ENCODE measurements around the gene ABCC1.
"Not testable (repeated sequence)": the region's sequence is repeated elsewhere in the genome, so short reads cannot be mapped to it uniquely, and the experiment has no call there.

ABCC1 gene

GRCh38 chr16:16178455-16179162 lies 229.2 kb downstream of the ABCC1 start:
- no peaks in the 10 kb centered on the region for H3K9me3 ChIP-seq
- H3K27ac ChIP-seq = no peak overlapping the region
- no peak overlapping the region for H3K4me3 ChIP-seq (ENCODE audit: low read depth in 1 of 2, low read length in 1 of 2)
- no peak for TF ChIP-seq CTCF (IDR thresholded peaks at IDR 0.05)
- peaks cover 0 to 7% of the 10 kb centered on the region in 2 experiments for H3K4me1 ChIP-seq (ENCODE audit: control insufficient read depth in 1 of 2, insufficient read depth in 1 of 2, low read depth in 1 of 2, low read length in 1 of 2)
- no peaks in the 10 kb centered on the region for H3K27me3 ChIP-seq
- H3K36me3 ChIP-seq = peaks cover 44% of the 10 kb centered on the region

- H3K9me3 ChIP-seq; H3K27ac ChIP-seq; H3K4me1 ChIP-seq (ENCODE audit: control insufficient read depth in 1 of 2, insufficient read depth in 1 of 2, low read depth in 1 of 2, low read length in 1 of 2); H3K4me3 ChIP-seq (ENCODE audit: low read depth in 1 of 2, low read length in 1 of 2); H3K27me3 ChIP-seq: not testable (repeated sequence)
- H3K36me3 ChIP-seq = peaks cover 34% of the 10 kb centered on the region
Observed at GRCh38 chr16:16181748-16182147, 232.3 kb downstream of the ABCC1 start.

- Histone ChIP-seq H3K27ac (no peak overlapping the region), H3K4me3 (ENCODE audit: low read depth in 1 of 2, low read length in 1 of 2) (no peak overlapping the region), H3K27me3 (no peaks in the 10 kb centered on the region), H3K9me3 (no peaks in the 10 kb centered on the region), H3K4me1 (ENCODE audit: control insufficient read depth in 1 of 2, insufficient read depth in 1 of 2, low read depth in 1 of 2, low read length in 1 of 2) (peaks cover 8 to 17% of the 10 kb centered on the region in 2 experiments), H3K36me3 (peaks cover 28% of the 10 kb centered on the region)
- TF ChIP-seq CTCF (IDR thresholded peaks at IDR 0.05) = no peak
Observed at GRCh38 chr16:16182918-16183317, 233.5 kb downstream of the ABCC1 start.

GRCh38 chr16:16183562-16183961 lies 234.1 kb downstream of the ABCC1 start:
- Histone ChIP-seq H3K27ac (no peak overlapping the region), H3K9me3 (no peaks in the 10 kb centered on the region), H3K27me3 (no peaks in the 10 kb centered on the region), H3K4me3 (ENCODE audit: low read depth in 1 of 2, low read length in 1 of 2) (no peak overlapping the region), H3K36me3 (peaks cover 27% of the 10 kb centered on the region), H3K4me1 (ENCODE audit: control insufficient read depth in 1 of 2, insufficient read depth in 1 of 2, low read depth in 1 of 2, low read length in 1 of 2) (peaks cover 8 to 17% of the 10 kb centered on the region in 2 experiments)
- no peak for TF ChIP-seq CTCF (IDR thresholded peaks at IDR 0.05)

GRCh38 chr16:16184594-16184993 lies 235.2 kb downstream of the ABCC1 start:
- no peak for TF ChIP-seq CTCF (IDR thresholded peaks at IDR 0.05)
- Histone ChIP-seq H3K9me3 (no peaks in the 10 kb centered on the region), H3K27me3 (no peaks in the 10 kb centered on the region), H3K4me3 (ENCODE audit: low read depth in 1 of 2, low read length in 1 of 2) (no peak overlapping the region), H3K36me3 (peaks cover 30% of the 10 kb centered on the region), H3K4me1 (ENCODE audit: control insufficient read depth in 1 of 2, insufficient read depth in 1 of 2, low read depth in 1 of 2, low read length in 1 of 2) (peaks cover 8 to 17% of the 10 kb centered on the region in 2 experiments), H3K27ac (no peak overlapping the region)

GRCh38 chr16:16185095-16185494 lies 235.7 kb downstream of the ABCC1 start:
- Histone ChIP-seq H3K4me3 (ENCODE audit: low read depth in 1 of 2, low read length in 1 of 2) (no peak overlapping the region), H3K27ac (no peak overlapping the region), H3K4me1 (ENCODE audit: control insufficient read depth in 1 of 2, insufficient read depth in 1 of 2, low read depth in 1 of 2, low read length in 1 of 2) (peaks cover 8 to 17% of the 10 kb centered on the region in 2 experiments), H3K9me3 (no peaks in the 10 kb centered on the region), H3K36me3 (peaks cover 35% of the 10 kb centered on the region), H3K27me3 (no peaks in the 10 kb centered on the region)
- TF ChIP-seq CTCF (IDR thresholded peaks at IDR 0.05) = no peak
